Prostate gland (tissue), 2 donors: ENCODE data around the gene GULP1. TPM values are rescaled to one million over a fixed set of nuclear protein-coding genes. Genes with fewer than 3 reads are reported as not detected.

Experiments used
- DNase-seq: peaks from one replicate; pipeline ENCODE4 v3.0.0-alpha.2; 2019; ENCODE audit warnings: low spot score
- H3K27ac ChIP-seq, 2 donors: fragments of 200-600 bp; sonication (generic); 2 replicates each; pipeline ENCODE4 v1.5.1; 2017 to 2019
- H3K27me3 ChIP-seq: fragments of 200-600 bp; sonication (generic); replicated peaks from 2 replicates; pipeline ENCODE4 v1.5.1; 2019; ENCODE audit not compliant: insufficient read depth
- H3K36me3 ChIP-seq, 2 donors: fragments of 200-600 bp; sonication (generic); 1 replicate in 1 of 2; 2 replicates in 1 of 2; pipeline versions ENCODE4 v1.5.1 to v1.8.1; 2017 to 2019
- H3K4me1 ChIP-seq: fragments of 200-600 bp; sonication (generic); replicated peaks from 2 replicates; pipeline ENCODE4 v1.5.1; 2019
- H3K4me3 ChIP-seq, 2 donors: fragments of 200-600 bp; sonication (generic); 2 replicates each; pipeline ENCODE4 v1.5.1; 2017 to 2019
- H3K9me3 ChIP-seq: fragments of 200-600 bp; sonication (generic); 2 replicates; pipeline ENCODE4 v1.5.1; 2017
- POLR2A ChIP-seq: fragments of 450-650 bp; IDR thresholded peaks from one replicate; pipeline ENCODE4 v1.6.1; 2016; ENCODE audit warnings: antibody characterized with exemption, mild to moderate bottlenecking
- POLR2AphosphoS5 ChIP-seq: sonication (generic); formaldehyde crosslinking; IDR thresholded peaks from one replicate; pipeline ENCODE4 v1.6.1; 2017; ENCODE audit warnings: antibody characterized with exemption
- WGBS: methylation state at CpG from one replicate; pipeline ENCODE4 v1.1.5; 2018; 5-methylcytosine and 5-hydroxymethylcytosine counted together
- intact Hi-C: fragments of 100-400 bp; cut with DNase I; formaldehyde crosslinking; loops from one replicate; pipeline ENCODE4 v1.14.2; 2022
- microRNA counts, 2 donors: library from miRNA; unstranded; fragments of <30 nt; microRNA quantifications; one replicate each; lab custom pipeline; 2016 to 2017
- microRNA-seq: library from miRNA; unstranded; fragments of <30 nt; microRNA quantifications from one replicate; pipeline ENCODE4, GENCODE V29; 2016
- small RNA-seq, 2 donors: library from RNA; depleted of rRNA; stranded (forward); fragments of <200 nt; gene quantifications; one replicate each; pipeline ENCODE3, GENCODE V24; 2016
- total RNA-seq, 2 donors: library from RNA; depleted of rRNA; stranded (reverse); fragments of >200 nt; gene quantifications; one replicate each; pipeline ENCODE4 v1.1.0, GENCODE V29; 2016
- TF ChIP-seq, protein P1 (sequence below), 4 experiments: fragments of 200-600 bp in 2 of 4; fragments of 450-650 bp in 2 of 4; sonication (generic) in 2 of 4; IDR thresholded peaks; 1 replicate in 3 of 4; 2 replicates in 1 of 4; pipeline ENCODE4 v1.5.1; 2016 to 2019; ENCODE audit warnings: antibody characterized with exemption in 4 of 4, mild to moderate bottlenecking in 2 of 4, moderate library complexity in 2 of 4

The GULP1 gene
- total RNA-seq, 2 donors from 2014 or later = 29.3 to 45.4 TPM

- no peak for TF ChIP-seq POLR2A
- TF ChIP-seq, protein P1, sequence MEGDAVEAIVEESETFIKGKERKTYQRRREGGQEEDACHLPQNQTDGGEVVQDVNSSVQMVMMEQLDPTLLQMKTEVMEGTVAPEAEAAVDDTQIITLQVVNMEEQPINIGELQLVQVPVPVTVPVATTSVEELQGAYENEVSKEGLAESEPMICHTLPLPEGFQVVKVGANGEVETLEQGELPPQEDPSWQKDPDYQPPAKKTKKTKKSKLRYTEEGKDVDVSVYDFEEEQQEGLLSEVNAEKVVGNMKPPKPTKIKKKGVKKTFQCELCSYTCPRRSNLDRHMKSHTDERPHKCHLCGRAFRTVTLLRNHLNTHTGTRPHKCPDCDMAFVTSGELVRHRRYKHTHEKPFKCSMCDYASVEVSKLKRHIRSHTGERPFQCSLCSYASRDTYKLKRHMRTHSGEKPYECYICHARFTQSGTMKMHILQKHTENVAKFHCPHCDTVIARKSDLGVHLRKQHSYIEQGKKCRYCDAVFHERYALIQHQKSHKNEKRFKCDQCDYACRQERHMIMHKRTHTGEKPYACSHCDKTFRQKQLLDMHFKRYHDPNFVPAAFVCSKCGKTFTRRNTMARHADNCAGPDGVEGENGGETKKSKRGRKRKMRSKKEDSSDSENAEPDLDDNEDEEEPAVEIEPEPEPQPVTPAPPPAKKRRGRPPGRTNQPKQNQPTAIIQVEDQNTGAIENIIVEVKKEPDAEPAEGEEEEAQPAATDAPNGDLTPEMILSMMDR (IDR thresholded peaks at IDR 0.05) = no peak
- no peak for TF ChIP-seq POLR2AphosphoS5
- intact Hi-C loops = no loop called here
- Histone ChIP-seq H3K4me3 (no peak overlapping the region), H3K9me3 (no peaks in the 10 kb centered on the region), H3K36me3 (no peaks in the 10 kb centered on the region), H3K27ac (no peak overlapping the region), H3K4me1 (no peaks in the 10 kb centered on the region), H3K27me3 (no peaks in the 10 kb centered on the region)
- 66% methylated on average over 4 of the region's 4 CpGs for WGBS
- DNase-seq = no peak
Observed at GRCh38 chr2:188628989-188629752, 337.5 kb downstream of the GULP1 start.

DNA sequence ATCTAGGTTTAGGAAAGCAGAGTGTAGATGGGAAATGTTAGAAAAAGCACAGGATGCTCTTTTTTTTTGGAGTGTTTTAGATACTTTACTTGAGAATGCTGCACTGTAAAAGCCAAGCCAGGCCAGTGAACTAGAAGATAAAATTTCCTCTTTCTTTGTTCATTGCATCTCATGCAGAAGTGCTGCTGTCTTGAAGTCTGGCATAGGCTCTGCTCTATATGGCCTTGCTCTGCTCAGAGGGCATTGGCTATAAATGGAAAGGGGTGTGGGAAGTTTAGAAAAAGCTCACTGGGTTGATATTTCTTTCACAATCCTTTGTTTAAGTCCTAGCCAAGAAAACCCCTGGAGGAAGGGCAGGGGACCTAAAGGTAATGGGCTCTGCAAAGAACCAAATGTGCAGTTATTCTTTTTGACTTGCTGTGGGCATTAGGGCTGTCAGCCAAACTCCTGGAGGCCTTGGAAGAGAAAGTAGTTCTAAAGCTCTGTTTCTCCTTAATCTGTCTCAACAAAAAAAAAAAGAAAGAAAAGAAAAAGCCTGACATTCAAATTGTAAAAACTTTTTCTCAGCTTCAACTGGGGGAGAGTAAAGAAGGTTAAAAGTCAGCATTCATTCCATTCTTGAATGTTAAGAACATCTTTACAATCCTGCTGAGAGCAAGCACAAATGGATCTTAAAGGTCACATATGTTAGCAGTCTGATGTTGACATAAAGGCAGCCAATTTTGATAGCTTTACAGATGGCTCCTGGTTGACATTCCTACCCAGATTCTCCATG is 338.3 kb downstream of the GULP1 start:
- no peak for TF ChIP-seq POLR2AphosphoS5
- TF ChIP-seq, protein P1 (IDR thresholded peaks at IDR 0.05) = no peak
- TF ChIP-seq POLR2A = no peak
- H3K27ac ChIP-seq = no peak overlapping the region
- no peaks in the 10 kb centered on the region for H3K9me3 ChIP-seq
- DNase-seq = no peak
- H3K36me3 ChIP-seq = no peaks in the 10 kb centered on the region
- H3K27me3 ChIP-seq = no peaks in the 10 kb centered on the region
- no peaks in the 10 kb centered on the region for H3K4me1 ChIP-seq
- H3K4me3 ChIP-seq = no peak overlapping the region
- intact Hi-C loops = no loop called here

DNA sequence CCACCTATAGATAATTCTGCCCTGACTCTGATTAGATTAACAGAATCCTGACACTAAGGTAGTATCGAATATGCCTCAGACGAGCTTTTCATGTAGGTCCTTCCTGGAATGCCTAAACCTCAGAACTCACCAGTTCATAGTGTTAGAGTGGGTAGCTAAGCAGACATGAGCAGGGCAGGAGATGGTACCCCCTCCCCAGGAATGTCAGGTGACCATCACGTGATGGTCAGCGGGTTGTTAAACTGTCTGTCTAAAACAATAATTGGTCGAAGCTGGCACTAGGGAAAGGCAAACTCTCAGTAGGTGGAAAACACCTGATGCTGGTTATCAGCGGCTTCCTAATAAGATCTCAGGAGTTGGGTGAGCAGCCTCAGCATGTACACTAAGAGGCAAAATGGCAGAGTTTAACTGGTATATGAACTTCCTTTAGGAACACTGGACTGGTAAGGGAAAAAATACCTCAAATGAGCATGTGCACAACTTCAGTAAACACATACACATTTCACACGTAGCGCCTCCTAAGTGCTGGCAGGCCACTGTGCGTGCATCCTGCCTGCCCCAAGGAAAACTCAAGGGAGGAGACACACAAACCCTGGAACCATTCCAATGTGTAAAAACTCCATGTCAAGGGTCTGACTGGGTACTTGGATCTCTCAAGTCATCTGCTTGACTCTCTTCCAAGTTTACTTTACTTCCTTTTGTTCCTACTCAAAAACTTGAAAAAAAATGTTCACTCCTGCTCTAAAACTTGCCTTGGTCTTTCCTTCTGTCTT is 339.5 kb downstream of the GULP1 start:
- intact Hi-C loops = no loop called here
- 77% methylated on average over 9 of the region's 9 CpGs for WGBS
- Histone ChIP-seq H3K27me3 (no peaks in the 10 kb centered on the region), H3K4me3 (no peak overlapping the region), H3K36me3 (no peaks in the 10 kb centered on the region), H3K4me1 (no peaks in the 10 kb centered on the region), H3K27ac (no peak overlapping the region), H3K9me3 (no peaks in the 10 kb centered on the region)
- TF ChIP-seq, protein P1 (IDR thresholded peaks at IDR 0.05) = no peak
- TF ChIP-seq POLR2AphosphoS5 = no peak
- TF ChIP-seq POLR2A = no peak
- no peak for DNase-seq

- Histone ChIP-seq H3K4me3 (no peak overlapping the region), H3K9me3 (no peaks in the 10 kb centered on the region), H3K27me3 (no peaks in the 10 kb centered on the region), H3K4me1 (no peaks in the 10 kb centered on the region), H3K27ac (no peak overlapping the region), H3K36me3 (no peaks in the 10 kb centered on the region)
- 66% methylated on average over 1 of the region's 1 CpG for WGBS
- intact Hi-C loops = no loop called here
- no peak for DNase-seq
- TF ChIP-seq, protein P1 (IDR thresholded peaks at IDR 0.05) = no peak
- TF ChIP-seq POLR2A (no peak), POLR2AphosphoS5 (no peak)
Observed at GRCh38 chr2:188634656-188635055, 343.0 kb downstream of the GULP1 start.

MicroRNAs within 50 kb of the gene (microRNA counts, 767-probe panel; counts per million panel counts)
- microRNA hsa-miR-561-3p (lab: Ali Mortazavi, UCI) = 0 to 431 counts per million in 2 donors

Small RNAs within 50 kb of the gene (microRNA-seq; reads per million reads assigned to microRNA genes)
- gene MIR561 = not detected

Small RNAs within 50 kb of the gene (small RNA-seq; reads per million reads assigned to genes)
- gene MIR561 (0.19 to 1.0 reads per million in 2 donors), gene RNA5SP114 (0 reads per million in 2 donors)
